ENCODE results near the gene ERCC6L. TPM values are rescaled to one million over a fixed set of nuclear protein-coding genes. Genes with fewer than 3 reads are reported as not detected.

ERCC6L gene
- polyA plus RNA-seq, 3 donors, result 0.04 to 0.24 (median 0.05) TPM

DNA sequence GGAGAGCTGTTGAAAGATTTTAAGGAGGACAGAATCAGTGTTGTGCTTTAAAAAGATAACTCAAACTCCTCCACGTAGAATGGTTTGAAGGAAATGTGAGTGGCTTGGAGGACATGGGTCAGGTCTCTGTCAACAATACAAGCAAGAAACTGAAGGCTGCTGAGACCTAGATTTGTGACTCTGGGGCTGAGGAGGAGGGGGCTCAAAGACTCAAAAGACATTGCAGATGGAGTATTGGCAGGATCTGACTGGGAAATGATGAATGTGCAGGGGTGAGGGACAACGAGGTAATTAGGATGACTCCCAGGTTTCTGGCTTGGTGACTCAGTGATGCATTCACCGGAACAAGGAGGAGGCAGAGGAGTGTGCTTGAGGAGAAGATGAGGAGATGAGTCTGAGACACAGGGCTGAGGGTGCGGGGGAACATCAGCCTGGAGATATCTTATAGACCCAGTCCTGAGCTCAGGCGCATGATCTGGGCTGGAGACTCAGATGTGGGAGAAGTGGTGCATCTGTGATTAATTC is 41.6 kb upstream of the ERCC6L start:
- H3K4me2 ChIP-seq (replicated peaks; ENCODE audit: extremely low read depth, low read length, poor library complexity, severe bottlenecking), result no peak overlapping the region
- H3K9me3 Mint-ChIP-seq, result peaks cover 0 to 12% (median 3%) of the 10 kb centered on the region in 7 donors
- H3K27ac ChIP-seq (ENCODE audit: low read depth in 1 of 2, low read length in 2 of 2), result no peak overlapping the region
- H3K4me1 Mint-ChIP-seq, result peaks cover 10% of the 10 kb centered on the region
- intact Hi-C loops (cut with micrococcal nuclease), result no loop called here
- no peak overlapping the region for H3K9ac ChIP-seq (ENCODE audit: insufficient read depth, low read length, poor library complexity, severe bottlenecking)
- TF ChIP-seq, protein P1, sequence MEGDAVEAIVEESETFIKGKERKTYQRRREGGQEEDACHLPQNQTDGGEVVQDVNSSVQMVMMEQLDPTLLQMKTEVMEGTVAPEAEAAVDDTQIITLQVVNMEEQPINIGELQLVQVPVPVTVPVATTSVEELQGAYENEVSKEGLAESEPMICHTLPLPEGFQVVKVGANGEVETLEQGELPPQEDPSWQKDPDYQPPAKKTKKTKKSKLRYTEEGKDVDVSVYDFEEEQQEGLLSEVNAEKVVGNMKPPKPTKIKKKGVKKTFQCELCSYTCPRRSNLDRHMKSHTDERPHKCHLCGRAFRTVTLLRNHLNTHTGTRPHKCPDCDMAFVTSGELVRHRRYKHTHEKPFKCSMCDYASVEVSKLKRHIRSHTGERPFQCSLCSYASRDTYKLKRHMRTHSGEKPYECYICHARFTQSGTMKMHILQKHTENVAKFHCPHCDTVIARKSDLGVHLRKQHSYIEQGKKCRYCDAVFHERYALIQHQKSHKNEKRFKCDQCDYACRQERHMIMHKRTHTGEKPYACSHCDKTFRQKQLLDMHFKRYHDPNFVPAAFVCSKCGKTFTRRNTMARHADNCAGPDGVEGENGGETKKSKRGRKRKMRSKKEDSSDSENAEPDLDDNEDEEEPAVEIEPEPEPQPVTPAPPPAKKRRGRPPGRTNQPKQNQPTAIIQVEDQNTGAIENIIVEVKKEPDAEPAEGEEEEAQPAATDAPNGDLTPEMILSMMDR (IDR thresholded peaks at IDR 0.05), result no peak
- H3K27ac Mint-ChIP-seq, result no peak overlapping the region
- WGBS (ENCODE audit: insufficient coverage), result 78% methylated on average over 1 of the region's 5 CpGs
- H2AFZ ChIP-seq (ENCODE audit: insufficient read depth, low read depth, low read length, poor library complexity, severe bottlenecking), result no peak overlapping the region
- H3K36me3 Mint-ChIP-seq, result peaks cover 4 to 5% of the 10 kb centered on the region in 2 donors
- no peaks in the 10 kb centered on the region for H4K20me1 ChIP-seq (ENCODE audit: insufficient read depth, low read length)
- no peak overlapping the region for H3K4me3 Mint-ChIP-seq
- peaks cover 0 to 5% of the 10 kb centered on the region in 2 donors for H3K27me3 ChIP-seq (ENCODE audit: control insufficient read depth in 2 of 2, insufficient read depth in 2 of 2, low read length in 2 of 2)
- no peak for DNase-seq
- H3K79me2 ChIP-seq (ENCODE audit: insufficient read depth, low read length), result peaks cover 17% of the 10 kb centered on the region
- H3K4me3 ChIP-seq (replicated peaks in 1 of 3; ENCODE audit: low read depth in 2 of 3, low read length in 3 of 3), result no peak overlapping the region
- H3K9me3 ChIP-seq (replicated peaks in 1 of 2; ENCODE audit: control insufficient read depth in 1 of 2, insufficient read depth in 1 of 2, low read length in 2 of 2), result no peaks in the 10 kb centered on the region
- peaks cover 4 to 12% of the 10 kb centered on the region in 2 donors for H3K4me1 ChIP-seq (ENCODE audit: control insufficient read depth in 1 of 2, insufficient read depth in 2 of 2, low read length in 2 of 2)
- peaks cover under 1 to 5% of the 10 kb centered on the region in 2 donors for H3K36me3 ChIP-seq (replicated peaks in 1 of 2; ENCODE audit: control insufficient read depth in 1 of 2, insufficient read depth in 2 of 2, low read length in 2 of 2)
- H3K27me3 Mint-ChIP-seq (ENCODE audit: low read depth in 3 of 3), result peaks cover 3 to 23% (median 10%) of the 10 kb centered on the region in 3 donors

DNA sequence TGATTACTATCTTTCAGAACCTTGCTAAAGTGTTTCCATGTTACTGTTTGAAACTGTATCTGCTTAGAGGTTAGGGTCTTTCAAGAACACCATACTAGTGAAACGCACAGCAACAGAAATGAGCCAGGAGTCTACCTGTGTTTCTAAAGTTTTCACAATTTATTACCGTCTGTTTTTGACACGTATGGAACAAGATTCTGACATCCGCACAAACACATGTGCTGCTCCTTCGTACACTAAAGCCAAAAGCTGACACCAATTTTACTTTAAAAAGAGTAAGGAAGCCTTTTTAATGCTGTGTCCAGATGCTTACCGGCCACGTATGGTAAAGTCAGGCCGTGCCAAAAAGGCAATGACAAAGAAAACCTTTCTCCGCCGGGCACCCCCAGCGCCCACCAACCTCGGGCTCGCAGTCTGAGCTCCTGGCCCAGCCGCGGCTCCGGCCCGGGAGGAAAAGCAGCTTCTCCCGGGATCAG is 37.7 kb upstream of the ERCC6L start:
- Histone ChIP-seq H3K79me2 (ENCODE audit: insufficient read depth, low read length) (peaks cover 31% of the 10 kb centered on the region), H3K4me1 (ENCODE audit: control insufficient read depth in 1 of 2, insufficient read depth in 2 of 2, low read length in 2 of 2) (peaks cover 4 to 14% of the 10 kb centered on the region in 2 donors), H3K27ac (ENCODE audit: low read depth in 1 of 2, low read length in 2 of 2) (peak overlapping the region; percentile 80 to 87), H3K4me3 (replicated peaks in 1 of 3; ENCODE audit: low read depth in 2 of 3, low read length in 3 of 3) (peak overlapping the region; percentile 59 to 85 (median 84)), H2AFZ (ENCODE audit: insufficient read depth, low read depth, low read length, poor library complexity, severe bottlenecking) (peak overlapping the region; percentile 93), H3K36me3 (replicated peaks in 1 of 2; ENCODE audit: control insufficient read depth in 1 of 2, insufficient read depth in 2 of 2, low read length in 2 of 2) (peaks cover 38 to 43% of the 10 kb centered on the region in 2 donors), H3K4me2 (replicated peaks; ENCODE audit: extremely low read depth, low read length, poor library complexity, severe bottlenecking) (peak overlapping the region; percentile 86), H3K9ac (ENCODE audit: insufficient read depth, low read length, poor library complexity, severe bottlenecking) (peak overlapping the region; percentile 88), H3K9me3 (replicated peaks in 1 of 2; ENCODE audit: control insufficient read depth in 1 of 2, insufficient read depth in 1 of 2, low read length in 2 of 2) (no peaks in the 10 kb centered on the region), H3K27me3 (ENCODE audit: control insufficient read depth in 2 of 2, insufficient read depth in 2 of 2, low read length in 2 of 2) (peaks cover 0 to 5% of the 10 kb centered on the region in 2 donors), H4K20me1 (ENCODE audit: insufficient read depth, low read length) (peaks cover 20% of the 10 kb centered on the region)
- H3K4me1 Mint-ChIP-seq, result peaks cover 19% of the 10 kb centered on the region
- peaks cover 0 to 4% (median 0%) of the 10 kb centered on the region in 7 donors for H3K9me3 Mint-ChIP-seq
- H3K27me3 Mint-ChIP-seq (ENCODE audit: low read depth in 3 of 3), result peaks cover 0 to 23% (median 7%) of the 10 kb centered on the region in 3 donors
- 0% methylated on average over 10 of the region's 18 CpGs for WGBS (ENCODE audit: insufficient coverage)
- H3K4me3 Mint-ChIP-seq, result peak overlapping the region; percentile 80 to 88
- TF ChIP-seq, protein P1 (IDR thresholded peaks at IDR 0.05), result no peak
- no peak for DNase-seq
- H3K36me3 Mint-ChIP-seq, result peaks cover 41 to 44% of the 10 kb centered on the region in 2 donors
- H3K27ac Mint-ChIP-seq, result peak overlapping the region; percentile 83 to 95 (median 93)
- intact Hi-C loops (cut with micrococcal nuclease), result no loop called here

All from CD14-positive monocyte (primary cell).